IPS-11a (cell line): Measurements from ENCODE around the gene TGM4.

ENCODE experiments used
- H3K4me3 ChIP-seq: one replicate; pipeline ENCODE4 v1.5.1; 2013; ENCODE audit warnings: low read depth, low read length, control low read depth

Gene TGM4

GRCh38 chr3:44877333-44877732 lies 2.9 kb downstream of the TGM4 start:
- H3K4me3 ChIP-seq = no peak overlapping the region

GRCh38 chr3:44880284-44880683 lies 5.9 kb downstream of the TGM4 start:
- H3K4me3 ChIP-seq = no peak overlapping the region

- H3K4me3 ChIP-seq = no peak overlapping the region
Observed at GRCh38 chr3:44883213-44883955, 9.0 kb downstream of the TGM4 start.

- H3K4me3 ChIP-seq = no peak overlapping the region
Observed at GRCh38 chr3:44883999-44884431, 9.6 kb downstream of the TGM4 start.

- no peak overlapping the region for H3K4me3 ChIP-seq
Observed at GRCh38 chr3:44885618-44886017, 11.2 kb downstream of the TGM4 start.

- H3K4me3 ChIP-seq = no peak overlapping the region
Observed at GRCh38 chr3:44886561-44886960, 12.2 kb downstream of the TGM4 start.

GRCh38 chr3:44887101-44887500 lies 12.7 kb downstream of the TGM4 start:
- no peak overlapping the region for H3K4me3 ChIP-seq

- H3K4me3 ChIP-seq = no peak overlapping the region
Observed at GRCh38 chr3:44890258-44890657, 15.8 kb downstream of the TGM4 start.

- no peak overlapping the region for H3K4me3 ChIP-seq
Observed at GRCh38 chr3:44890852-44891251, 16.4 kb downstream of the TGM4 start.

- no peak overlapping the region for H3K4me3 ChIP-seq
Observed at GRCh38 chr3:44892689-44893088, 18.3 kb downstream of the TGM4 start.

GRCh38 chr3:44893097-44893496 lies 18.7 kb downstream of the TGM4 start:
- H3K4me3 ChIP-seq = no peak overlapping the region

GRCh38 chr3:44894485-44894884 lies 20.1 kb downstream of the TGM4 start:
- H3K4me3 ChIP-seq = no peak overlapping the region

- H3K4me3 ChIP-seq = no peak overlapping the region
Observed at GRCh38 chr3:44896440-44896839, 22.0 kb downstream of the TGM4 start.

- H3K4me3 ChIP-seq = no peak overlapping the region
Observed at GRCh38 chr3:44899683-44900367, 25.4 kb downstream of the TGM4 start.

GRCh38 chr3:44902628-44903027 lies 28.2 kb downstream of the TGM4 start:
- H3K4me3 ChIP-seq = no peak overlapping the region

- no peak overlapping the region for H3K4me3 ChIP-seq
Observed at GRCh38 chr3:44903314-44903713, 28.9 kb downstream of the TGM4 start.

- no peak overlapping the region for H3K4me3 ChIP-seq
Observed at GRCh38 chr3:44903751-44904150, 29.3 kb downstream of the TGM4 start.

- no peak overlapping the region for H3K4me3 ChIP-seq
Observed at GRCh38 chr3:44905446-44906157, 31.2 kb downstream of the TGM4 start.

GRCh38 chr3:44906997-44907396 lies 32.6 kb downstream of the TGM4 start:
- no peak overlapping the region for H3K4me3 ChIP-seq

GRCh38 chr3:44907612-44908011 lies 33.2 kb downstream of the TGM4 start:
- no peak overlapping the region for H3K4me3 ChIP-seq

GRCh38 chr3:44909063-44909462 lies 34.7 kb downstream of the TGM4 start:
- no peak overlapping the region for H3K4me3 ChIP-seq

- H3K4me3 ChIP-seq = no peak overlapping the region
Observed at GRCh38 chr3:44910693-44911092, 36.3 kb downstream of the TGM4 start.
